ENCODE measurements around the gene AK1.
A peak's percentile ranks its signal among the peaks of the same experiment; 100 is the strongest.
"Not testable (repeated sequence)": the region's sequence is repeated elsewhere in the genome, so short reads cannot be mapped to it uniquely, and the experiment has no call there.

Gene AK1

DNA sequence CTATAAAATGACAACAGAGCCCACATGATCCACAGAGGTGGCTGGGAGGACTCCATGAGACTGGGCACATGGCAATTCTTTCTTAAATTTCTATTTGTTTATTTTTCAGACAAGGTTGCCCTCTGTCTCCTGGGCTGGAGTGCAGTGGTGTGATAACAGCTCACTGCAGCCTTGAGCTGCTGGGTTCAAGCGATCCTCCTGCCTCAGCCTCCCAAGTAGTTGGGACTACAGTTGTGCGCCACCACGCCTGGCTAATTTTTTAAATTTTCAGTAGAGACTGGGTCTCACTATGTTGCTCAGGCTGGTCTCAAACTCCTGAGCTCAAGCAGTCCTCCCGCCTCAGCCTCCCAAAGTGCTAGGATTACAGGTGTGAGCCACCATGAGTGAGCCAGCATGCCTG, 31.9 kb downstream of the AK1 start:
- not testable (repeated sequence) for DNase-seq

DNA sequence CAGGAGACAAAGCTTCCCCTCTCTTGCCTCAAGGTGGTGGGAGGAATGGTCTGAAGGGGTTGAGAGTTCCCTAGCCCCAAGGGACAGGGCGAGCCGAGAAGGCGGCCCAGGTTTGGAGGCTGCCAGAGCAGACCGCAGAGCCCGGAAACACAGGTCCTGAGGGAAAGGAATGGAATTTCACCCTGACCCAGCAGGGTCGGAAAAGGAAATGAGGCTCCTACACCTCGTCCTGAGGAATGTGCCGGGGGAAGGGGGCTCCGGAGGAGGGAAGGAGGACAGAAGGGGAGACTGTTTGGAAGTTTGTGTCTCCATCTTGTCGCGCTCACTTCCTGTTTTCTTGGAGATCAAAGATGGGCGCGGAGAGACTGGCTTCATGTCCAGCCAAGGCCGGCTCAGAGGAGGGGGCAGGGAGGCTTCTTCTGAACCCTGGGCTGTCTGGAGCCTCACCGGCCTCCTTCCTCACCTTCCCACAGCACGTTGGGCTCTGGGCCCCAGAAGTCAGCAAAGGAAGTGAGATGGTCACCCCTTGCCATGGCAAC, 32.6 kb downstream of the AK1 start:
- DNase-seq: peak; percentile 21

DNA sequence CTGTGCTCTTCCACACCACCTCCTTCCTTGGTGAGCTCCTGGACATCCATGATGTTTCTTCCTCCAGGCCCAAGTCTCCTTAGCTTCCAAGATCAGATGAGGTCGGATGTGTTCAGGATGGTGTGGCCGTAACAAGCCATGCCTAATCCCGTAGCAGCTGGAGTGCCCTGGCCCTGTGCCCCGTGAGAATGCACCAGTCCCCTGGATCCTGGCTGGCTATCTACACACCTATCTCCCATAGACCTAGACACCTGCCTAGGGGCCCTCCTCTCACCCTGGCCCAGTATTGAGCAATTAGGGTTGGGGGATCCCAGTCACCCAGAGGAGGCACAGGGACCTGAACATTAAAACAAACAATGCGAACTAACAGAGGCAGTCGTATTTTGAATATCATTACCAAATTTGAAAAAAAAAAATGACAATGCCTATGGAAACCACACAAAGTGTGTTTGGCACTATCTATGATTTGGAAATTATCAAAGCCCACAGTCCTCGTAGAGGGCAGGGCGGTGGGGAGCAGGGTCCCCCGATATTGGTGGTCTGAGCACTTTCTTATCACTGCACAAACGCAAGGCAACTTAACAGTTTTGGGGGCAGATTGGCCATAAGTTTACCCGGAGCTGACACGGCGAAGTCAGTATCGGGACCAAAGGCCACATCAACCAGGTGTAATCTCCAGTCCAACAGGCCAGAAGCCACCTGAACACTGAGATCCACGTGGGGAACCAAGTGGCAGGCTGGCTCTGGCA, 36.2 kb downstream of the AK1 start:
- no peak for DNase-seq

DNA sequence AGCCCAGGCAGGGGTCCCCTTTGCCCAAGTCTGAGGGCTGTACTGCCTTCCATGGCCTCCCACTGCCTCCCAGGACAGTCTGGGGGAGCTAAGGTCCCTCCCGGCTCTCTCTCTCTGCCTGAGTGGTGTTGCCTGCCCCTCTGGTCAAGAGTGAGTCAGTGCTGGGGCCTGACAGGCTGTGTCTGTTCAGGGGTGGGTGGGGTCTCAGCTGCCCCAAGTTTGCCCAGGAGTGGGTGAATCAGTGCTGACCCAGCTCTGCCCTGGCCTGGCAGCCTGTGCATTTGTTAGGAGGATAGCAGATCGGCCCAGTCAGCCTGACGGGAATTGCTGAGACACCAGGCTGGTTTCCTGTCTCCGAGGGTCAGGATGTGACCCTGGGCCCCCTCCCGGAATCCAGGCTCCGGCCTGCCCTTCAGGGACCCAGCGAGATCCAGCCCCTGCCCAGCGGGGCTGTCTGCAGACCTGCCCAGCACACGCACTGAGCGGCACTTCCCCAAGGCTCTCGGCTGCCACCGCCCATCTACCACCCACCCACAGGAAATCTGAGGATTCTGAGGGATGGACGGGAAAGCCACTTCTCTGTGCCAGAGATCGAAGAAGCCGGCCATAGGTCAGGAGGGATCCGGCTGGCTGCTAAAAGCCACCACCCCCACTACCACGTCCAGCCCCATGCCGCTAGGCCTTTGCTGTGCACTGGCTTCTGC, 38.9 kb downstream of the AK1 start:
- DNase-seq: peak; percentile 99

DNA sequence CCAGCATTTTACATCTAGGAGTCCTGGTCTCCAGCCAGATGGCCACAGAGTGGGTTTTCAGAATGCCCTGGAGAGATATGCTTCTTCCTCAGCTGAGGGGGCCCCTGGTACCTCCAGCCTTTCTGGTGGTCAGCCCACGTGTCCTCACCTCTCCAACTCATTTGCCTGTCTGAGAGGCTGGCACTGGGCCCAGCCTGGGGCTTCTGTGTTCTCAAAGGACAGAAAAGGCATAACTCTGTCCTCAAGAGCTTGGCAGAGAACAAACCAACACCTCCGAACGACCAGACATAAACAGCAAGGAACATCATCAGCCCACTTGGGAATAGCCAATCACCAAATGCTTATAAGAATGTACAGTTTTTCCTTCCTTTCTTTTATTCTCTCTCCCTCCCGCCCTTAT, 40.1 kb downstream of the AK1 start:
- DNase-seq: no peak

DNA sequence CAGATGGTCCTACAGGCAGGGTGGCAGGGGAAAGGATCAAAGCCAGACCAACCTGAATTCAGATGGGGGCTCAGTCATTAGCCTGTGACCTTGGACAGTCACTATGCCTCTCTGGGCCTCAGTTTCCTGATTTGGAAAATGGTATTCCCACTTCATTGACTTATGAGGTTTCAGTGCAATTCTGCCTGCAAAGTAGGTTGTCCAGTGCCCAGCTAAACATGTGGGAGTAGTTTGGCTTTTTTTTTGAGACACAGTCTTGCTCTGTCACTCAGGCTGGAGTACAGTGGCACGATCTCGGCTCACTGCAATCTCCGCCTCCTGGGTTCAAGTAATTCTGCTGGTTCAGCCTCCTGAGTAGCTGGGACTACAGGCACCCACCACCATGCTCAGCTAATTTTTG, 40.9 kb downstream of the AK1 start:
- not testable (repeated sequence) for DNase-seq

DNA sequence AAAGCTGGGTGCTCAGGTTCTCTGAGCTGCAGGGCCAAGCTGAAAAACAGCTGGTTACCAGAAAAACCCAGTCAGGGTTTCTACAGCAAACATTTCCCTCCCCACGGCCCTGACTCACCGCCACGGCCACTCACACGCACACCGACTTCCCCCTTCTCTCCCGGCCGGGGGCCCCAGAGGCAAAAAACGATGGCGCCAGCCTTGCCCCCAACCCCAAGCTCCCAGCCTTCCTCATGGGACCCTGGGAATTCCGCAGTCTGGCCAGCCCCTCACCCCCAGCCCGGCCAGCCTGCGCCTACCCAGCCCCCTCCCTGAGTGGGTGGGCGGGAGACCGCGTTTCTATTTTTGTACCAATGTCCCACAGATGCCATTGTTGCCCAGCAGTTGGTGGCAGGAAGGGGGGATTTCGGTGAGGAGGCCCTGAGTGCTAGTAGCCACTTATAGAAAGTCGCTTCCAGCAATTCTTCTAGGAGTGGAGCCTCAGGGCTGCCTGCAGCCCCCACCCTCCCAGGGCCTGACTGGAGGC, 41.4 kb downstream of the AK1 start:
- DNase-seq: peak; percentile 74

DNA sequence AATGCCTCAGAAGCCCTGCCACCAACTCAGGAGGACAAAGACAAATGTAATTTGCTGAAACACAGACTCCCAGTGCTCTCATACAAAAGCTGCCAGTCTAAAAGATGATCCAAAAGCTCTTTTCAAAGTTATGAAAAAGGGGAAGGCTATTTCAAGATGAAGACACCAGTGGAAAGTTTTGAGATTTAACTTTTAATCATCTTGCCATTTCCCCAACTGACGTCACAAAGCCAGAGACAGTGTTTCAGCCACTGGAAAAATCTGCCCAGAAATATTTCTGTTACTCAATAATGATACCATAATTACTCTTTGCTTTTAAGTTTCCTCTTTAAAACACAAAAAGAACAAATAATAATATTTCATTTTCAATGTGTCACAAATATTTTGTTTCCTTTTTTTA, 43.9 kb downstream of the AK1 start:
- no peak for DNase-seq

DNA sequence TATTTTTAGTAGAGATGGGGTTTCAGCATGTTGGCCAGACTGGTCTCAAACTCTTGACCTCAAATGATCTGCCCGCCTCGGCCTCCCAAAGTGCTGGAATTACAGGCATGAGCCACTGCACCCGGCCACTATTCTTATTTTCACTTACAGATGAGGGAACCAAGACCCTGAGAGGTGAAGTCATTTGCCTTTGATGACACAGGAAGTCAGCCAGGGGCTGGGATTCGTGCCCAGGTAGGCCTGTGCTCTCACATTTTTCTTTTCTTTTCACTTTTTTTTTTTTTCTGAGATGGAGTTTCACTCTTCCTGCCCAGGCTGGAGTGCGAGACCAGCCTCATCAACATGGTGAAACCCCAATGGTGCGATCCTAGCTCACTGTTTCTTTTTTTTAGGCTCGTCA, 45.2 kb downstream of the AK1 start:
- DNase-seq: no peak

DNA sequence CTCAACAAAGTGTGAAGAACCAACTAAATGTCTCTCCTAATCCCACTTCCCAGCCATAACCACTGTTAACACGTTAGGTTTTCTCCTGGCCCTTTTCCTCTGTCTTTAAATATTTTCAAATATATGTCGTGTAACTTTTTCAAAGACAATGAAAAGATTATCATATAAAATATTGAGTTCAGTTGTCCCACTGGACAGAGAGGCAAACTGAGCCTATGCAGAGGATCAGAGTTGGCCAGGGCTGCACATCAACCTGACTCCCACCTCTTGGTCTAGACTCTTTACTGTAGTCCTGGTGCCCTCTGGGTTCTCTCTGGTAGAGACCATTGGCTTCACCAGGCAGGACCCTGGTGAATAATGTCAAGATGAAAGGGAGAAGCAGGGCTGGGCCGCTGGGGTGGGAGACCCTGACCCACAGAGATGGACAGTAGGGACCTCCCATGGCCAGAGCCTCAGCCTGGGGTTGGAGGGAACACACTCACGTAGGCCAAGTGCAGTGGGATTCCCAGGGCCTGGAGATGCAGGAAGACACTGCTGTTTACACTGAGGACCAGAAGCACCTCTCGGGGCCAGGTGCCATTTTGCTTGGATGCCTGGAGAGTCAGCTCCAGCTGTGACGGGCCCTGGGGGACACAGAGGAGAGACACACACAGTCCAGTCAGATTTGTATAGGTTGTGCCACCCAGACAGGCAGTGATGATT, 48.1 kb downstream of the AK1 start:
- DNase-seq: no peak

DNA sequence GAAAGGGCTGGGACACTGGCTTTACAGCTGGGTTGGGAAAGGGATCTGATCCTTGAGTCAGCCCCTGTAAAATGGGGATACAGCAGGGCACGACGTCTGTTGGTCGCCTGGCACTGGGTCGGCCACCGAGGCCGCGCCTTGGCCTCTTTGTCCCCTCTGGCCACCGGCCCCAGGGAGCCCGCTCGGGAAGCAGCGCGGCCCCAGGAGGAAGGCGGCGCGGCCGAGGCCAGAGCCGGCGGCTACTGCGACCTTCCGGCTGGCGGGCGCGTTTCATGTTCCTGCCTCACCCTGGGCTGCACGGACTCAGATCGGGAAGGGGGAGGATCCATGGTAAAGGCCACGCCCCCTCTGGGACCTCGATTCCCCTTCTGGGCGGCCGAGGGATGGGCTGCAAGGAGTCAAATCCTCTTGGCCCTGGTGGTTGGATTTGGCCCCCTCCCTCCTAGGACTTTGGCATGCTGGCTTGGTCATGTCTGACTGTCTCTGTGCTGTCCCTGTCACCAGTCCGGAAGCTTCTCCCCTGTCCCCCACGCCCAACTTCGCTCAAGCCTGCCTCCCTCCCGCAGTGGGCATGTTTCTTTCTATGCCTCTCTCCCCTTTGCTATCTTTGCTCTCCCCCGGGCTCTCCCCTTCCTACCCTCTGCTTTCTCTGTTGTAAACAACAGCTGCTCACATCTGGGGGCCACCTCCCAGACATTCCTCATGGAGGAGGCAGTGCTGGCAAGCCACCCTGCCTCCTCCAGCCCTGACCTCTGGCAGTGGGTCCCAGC, 49.0 kb downstream of the AK1 start:
- peak; percentile 72 for DNase-seq

DNA sequence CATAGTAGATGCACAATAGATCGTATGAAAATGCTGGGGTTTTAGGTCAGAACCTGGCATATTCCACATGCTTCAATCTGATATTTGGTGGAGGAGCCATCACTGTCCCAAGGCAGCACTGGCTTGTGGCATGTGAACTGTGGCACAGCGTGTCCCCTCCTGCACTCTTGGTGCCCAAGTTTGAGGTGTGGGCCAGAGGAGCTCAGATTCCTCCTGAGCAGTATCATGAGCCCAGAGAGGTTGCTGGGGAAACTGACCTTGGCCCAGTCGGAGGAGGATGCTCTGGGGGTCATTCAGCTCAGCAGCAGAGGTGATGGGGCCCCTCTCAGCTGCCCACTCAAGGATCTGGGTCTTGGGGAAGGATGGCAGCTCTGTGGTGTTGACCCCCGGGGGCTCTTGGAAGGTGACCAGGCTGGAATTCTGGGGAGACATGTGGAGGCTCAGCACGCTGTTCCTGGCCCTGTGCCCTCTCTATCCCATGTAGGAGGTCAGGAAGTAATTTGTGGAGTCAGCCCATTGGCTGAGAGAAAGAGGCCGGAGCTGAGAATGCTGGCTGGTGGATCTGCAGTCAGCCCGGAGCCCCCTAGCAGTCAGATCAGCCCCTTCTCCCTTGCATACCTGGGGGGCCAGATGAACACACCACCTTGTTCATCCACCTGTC, 51.1 kb downstream of the AK1 start:
- no peak for DNase-seq

DNA sequence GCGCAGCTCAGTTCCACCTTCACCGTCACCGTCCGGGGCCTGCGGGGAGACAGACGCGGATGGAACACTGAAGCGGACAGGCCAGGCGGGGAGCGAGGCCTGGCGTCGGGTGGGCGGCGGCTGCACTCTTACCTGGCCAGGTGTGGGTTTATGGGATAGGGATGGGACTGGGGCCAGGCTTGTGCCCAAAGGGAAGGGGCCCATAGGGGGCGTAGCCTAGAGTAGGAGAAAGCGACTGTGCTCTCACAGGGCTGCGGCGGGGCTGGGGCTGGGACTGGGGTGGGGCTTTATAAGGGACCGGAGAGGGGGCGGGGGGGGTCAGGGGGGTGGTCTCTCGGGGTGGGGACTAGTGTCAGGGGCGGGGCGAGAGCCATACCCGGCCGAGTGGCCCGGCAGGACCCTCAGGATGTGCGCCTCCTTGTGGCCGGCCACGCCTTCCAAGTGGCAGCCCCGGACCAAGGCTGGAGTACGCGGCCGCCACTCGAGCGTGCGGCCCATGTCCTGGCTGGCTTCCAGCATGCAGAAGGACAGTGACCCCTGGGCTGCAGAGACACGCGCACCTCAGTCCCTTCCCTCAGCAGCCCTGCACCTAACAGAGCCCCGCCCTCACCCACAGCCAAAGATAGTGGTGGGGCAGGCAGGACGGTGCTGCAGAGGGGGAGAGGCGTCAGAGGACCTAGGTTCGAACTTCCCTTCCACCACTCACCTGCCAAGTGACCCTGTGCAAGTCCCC, 52.0 kb downstream of the AK1 start:
- DNase-seq: no peak

DNA sequence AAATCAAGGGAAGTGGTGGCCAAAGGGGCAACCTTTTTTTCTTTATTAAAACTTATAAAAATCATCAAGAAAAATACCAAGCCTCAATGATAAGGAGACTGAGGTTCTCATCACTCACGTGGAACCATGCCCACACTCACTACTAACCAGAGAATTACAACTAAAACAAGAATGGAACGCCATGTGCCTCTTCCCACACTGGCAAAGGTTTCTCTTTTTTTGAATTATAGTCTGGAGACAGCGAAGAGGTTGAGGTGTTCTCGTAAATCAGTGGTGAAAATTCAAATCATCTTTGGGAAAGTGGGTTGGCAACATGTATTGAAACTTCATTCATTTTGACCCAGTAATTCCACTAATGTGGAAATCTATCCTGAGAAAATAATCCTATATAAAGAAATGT, 55.4 kb downstream of the AK1 start:
- no peak for DNase-seq

DNA sequence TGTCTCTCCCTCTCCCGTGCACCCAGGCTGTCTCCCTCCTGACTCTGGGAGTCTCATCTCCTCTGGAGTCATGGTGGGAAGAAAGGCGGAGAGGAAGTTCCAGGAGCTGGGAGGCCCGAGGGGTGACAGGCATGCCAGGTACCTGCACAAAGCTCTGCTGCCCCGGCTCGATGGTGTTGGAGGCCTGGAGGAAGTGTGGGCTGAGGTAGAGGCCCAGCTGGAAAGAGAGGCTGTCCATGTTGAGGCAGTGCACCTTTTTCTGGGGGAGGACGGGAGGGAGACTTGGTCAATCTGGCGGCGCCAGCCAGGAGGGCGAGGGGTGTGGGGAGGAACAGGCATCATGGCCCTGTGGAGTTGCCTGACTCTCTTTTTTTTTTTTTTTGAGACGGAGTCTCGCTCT, 58.9 kb downstream of the AK1 start:
- no peak for DNase-seq

DNA sequence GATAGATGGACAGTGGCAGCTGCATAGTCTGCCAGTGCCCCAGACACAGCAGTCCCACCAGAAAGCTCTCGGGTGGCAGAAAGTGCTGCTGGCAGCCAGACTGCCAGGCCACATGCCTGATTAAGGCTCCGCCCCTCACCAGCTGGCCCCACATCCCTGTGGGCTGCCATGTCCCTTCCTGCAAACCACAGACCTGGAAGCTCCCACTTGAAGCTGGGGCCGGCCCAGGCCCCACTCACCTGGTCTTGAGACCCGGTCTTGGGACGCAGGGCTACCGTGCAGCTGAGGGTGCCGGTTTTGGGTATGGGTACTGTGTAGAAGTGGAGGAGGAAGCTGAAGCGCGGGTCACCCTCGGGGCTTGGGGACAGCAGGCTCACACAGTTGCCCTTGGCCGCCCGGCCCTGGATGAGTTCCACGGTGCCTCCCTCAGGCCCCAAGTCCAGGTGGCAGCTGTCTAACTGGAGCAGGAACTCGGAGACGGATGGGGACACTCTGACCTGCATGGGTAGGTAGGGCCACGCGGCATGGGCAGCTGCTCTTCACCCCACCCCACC, 59.5 kb downstream of the AK1 start:
- DNase-seq: no peak

DNA sequence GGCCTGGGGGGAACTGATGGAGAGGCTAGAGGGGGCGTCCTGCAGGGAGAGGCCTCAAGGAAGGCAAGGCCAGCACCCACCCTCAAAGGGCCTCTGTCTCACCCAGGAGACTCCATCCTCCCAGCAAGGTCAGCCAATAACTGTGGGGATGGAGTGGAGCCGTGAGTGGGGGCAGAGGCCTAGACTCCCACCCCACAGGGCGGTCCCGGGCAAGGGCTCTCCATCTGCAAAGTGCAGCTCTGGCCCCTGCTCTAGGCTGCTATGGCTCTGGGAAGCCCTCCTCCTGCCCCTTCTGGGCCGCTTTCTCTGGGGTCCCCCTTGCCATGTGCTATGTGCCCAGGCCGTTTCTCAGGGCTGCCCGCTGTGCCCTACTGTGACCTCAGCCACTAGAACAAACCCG, 60.7 kb downstream of the AK1 start:
- no peak for DNase-seq
